Gastrocnemius medialis (tissue), 4 donors: ENCODE results near the gene FYB2.

ENCODE experiments used
- CTCF ChIP-seq, 5 experiments: fragments of 450-650 bp in 3 of 5; fragments of 200-600 bp in 2 of 5; sonication (generic) in 2 of 5; IDR thresholded peaks in 4 of 5; conservative IDR thresholded peaks in 1 of 5; 1 replicate in 4 of 5; 2 replicates in 1 of 5; pipeline ENCODE4 v1.5.1; 2016 to 2019; ENCODE audit warnings: antibody characterized with exemption in 5 of 5, mild to moderate bottlenecking in 3 of 5, moderate library complexity in 3 of 5
- POLR2A ChIP-seq, 2 donors: fragments of 450-650 bp; IDR thresholded peaks; one replicate each; pipeline ENCODE4 v1.6.1; 2017; ENCODE audit warnings: antibody characterized with exemption in 2 of 2, mild to moderate bottlenecking in 2 of 2, moderate library complexity in 2 of 2

- TF ChIP-seq CTCF (IDR thresholded peaks at IDR 0.05 in 4 of 5, conservative IDR thresholded peaks at IDR 0.05 in 1 of 5): no peak
- TF ChIP-seq POLR2A (IDR thresholded peaks at IDR 0.05): no peak
These were observed 13.9 kb upstream of the FYB2 start for GRCh38 chr1:56833088-56833487.
